K562 (cell line): ENCODE data around the gene HSP90AA1. TPM values are rescaled to one million over a fixed set of nuclear protein-coding genes. Genes with fewer than 3 reads are reported as not detected.
A peak's percentile ranks its signal among the peaks of the same experiment; 100 is the strongest.
"Not testable (repeated sequence)": the region's sequence is repeated elsewhere in the genome, so short reads cannot be mapped to it uniquely, and the experiment has no call there.

ENCODE experiments used
- ATAC-seq: fragments of 200-7000 bp; cut with Tn5 transposase; 3 replicates; pipeline ENCODE4 v1.9.1; 2020; ENCODE audit warnings: moderate library complexity
- BruUV-seq: library from RNA; stranded (reverse); fragments of 400-500 nt; replicated peaks from 2 replicates; lab custom pipeline; 2021; lab: Mats Ljungman, UMichigan
- CTCF ChIA-PET: fragments of 300-600 bp; formaldehyde crosslinking; extraction: SDS; loops from one replicate; lab custom pipeline; 2021; ENCODE audit warnings: low intra/inter-chr PET ratio; lab: Yijun Ruan, JAX
- POLR2A ChIA-PET: fragments of 300-600, 350-650 bp; sonication (Branson Sonifier 250); formaldehyde crosslinking; extraction: SDS; loops from one replicate; lab custom pipeline; 2021; ENCODE audit warnings: antibody characterized with exemption, inconsistent platforms; lab: Yijun Ruan, JAX
- DNase-seq, 4 experiments: peaks; one replicate each; pipeline versions ENCODE4 v3.0.0 to v3.0.0-alpha.2; 2011 to 2018; ENCODE audit warnings: low spot score in 3 of 4, mixed read lengths in 3 of 4; ENCODE audit errors: extremely low read depth in 1 of 4
- FAIRE-seq: peaks from 2 replicates; lab custom pipeline; 2011; peaks lifted over from hg19 to GRCh38; lab: Jason Lieb, UNC
- H2AFZ ChIP-seq: 2 replicates; pipeline ENCODE4 v1.6.0; 2011; ENCODE audit warnings: low read depth, low read length, control low read depth, inconsistent platforms
- H3K27ac ChIP-seq: fragments of 200-600 bp; 3 replicates; pipeline ENCODE4 v1.8.0; 2011; ENCODE audit warnings: low read depth, mild to moderate bottlenecking, control low read depth, inconsistent platforms, low read length, moderate library complexity, mixed read lengths; ENCODE audit errors: extremely low read depth
- H3K27me3 ChIP-seq, 2 experiments: fragments of 300-600 bp in 1 of 2; 2 replicates in 1 of 2; 3 replicates in 1 of 2; pipeline versions ENCODE4 v1.6.0 to v1.8.0; 2011; ENCODE audit warnings: inconsistent platforms in 2 of 2, low read length in 2 of 2, mild to moderate bottlenecking in 1 of 2, mixed read lengths in 1 of 2, moderate library complexity in 1 of 2; ENCODE audit not compliant: control insufficient read depth in 2 of 2, insufficient read depth in 2 of 2
- H3K36me3 ChIP-seq: fragments of 300-600 bp; 3 replicates; pipeline ENCODE4 v1.8.0; 2011; ENCODE audit warnings: mild to moderate bottlenecking, low read length, inconsistent platforms; ENCODE audit not compliant: control insufficient read depth, insufficient read depth
- H3K4me1 ChIP-seq, 2 experiments: fragments of 200-600 bp in 1 of 2; replicated peaks in 1 of 2; 2 replicates in 1 of 2; 3 replicates in 1 of 2; pipeline versions ENCODE4 v1.5.1 to v1.8.0; 2011; ENCODE audit warnings: inconsistent platforms in 2 of 2, low read length in 2 of 2, mild to moderate bottlenecking in 1 of 2, mixed read lengths in 1 of 2, moderate library complexity in 1 of 2; ENCODE audit not compliant: control insufficient read depth in 2 of 2, insufficient read depth in 2 of 2
- H3K4me2 ChIP-seq: 2 replicates; pipeline ENCODE4 v1.6.1; 2011; ENCODE audit warnings: low read length, control low read depth, inconsistent platforms, mixed read lengths; ENCODE audit not compliant: insufficient read depth
- H3K4me3 ChIP-seq: fragments of 200-600 bp; sonication (generic), shearing (Covaris generic); 2 replicates; pipeline ENCODE4 v1.5.1; 2016; ENCODE audit warnings: control low read depth, inconsistent platforms
- H3K79me2 ChIP-seq: fragments of 200-600 bp; 3 replicates; pipeline ENCODE4 v1.8.0; 2011; ENCODE audit warnings: low read length, inconsistent platforms; ENCODE audit not compliant: control insufficient read depth, insufficient read depth
- H3K9ac ChIP-seq, 2 experiments: 2 replicates each; pipeline versions ENCODE4 v1.6.0 to v1.6.1; 2011; ENCODE audit warnings: low read depth in 2 of 2, low read length in 2 of 2, control low read depth in 1 of 2, inconsistent platforms in 1 of 2, mild to moderate bottlenecking in 1 of 2, mixed read lengths in 1 of 2; ENCODE audit not compliant: insufficient read depth in 1 of 2
- H3K9me1 ChIP-seq: one replicate; pipeline ENCODE4 v1.6.0; 2011; ENCODE audit warnings: inconsistent platforms, mild to moderate bottlenecking, low read length, moderate library complexity; ENCODE audit not compliant: control insufficient read depth, insufficient read depth
- H3K9me3 ChIP-seq: replicated peaks from 2 replicates; pipeline ENCODE4 v1.5.1; 2011; ENCODE audit warnings: low read depth, low read length, inconsistent platforms; ENCODE audit not compliant: control insufficient read depth, insufficient read depth
- H4K20me1 ChIP-seq: replicated peaks from 2 replicates; pipeline ENCODE4 v1.6.1; 2011; ENCODE audit warnings: low read length, inconsistent platforms, mixed read lengths; ENCODE audit not compliant: control insufficient read depth, insufficient read depth
- RBFOX2 ChIP-seq: fragments of 200-400 bp; formaldehyde crosslinking; IDR thresholded peaks from 2 replicates; pipeline ENCODE4 v1.6.1; 2017; ENCODE audit warnings: low read depth, mild to moderate bottlenecking, low read length, moderate library complexity
- SUPT5H ChIP-seq: fragments of 450-650 bp; IDR thresholded peaks from 2 replicates; pipeline ENCODE4 v1.6.1; 2016
- WGBS: fragments of 100-300 bp; shearing (Covaris generic); methylation state at CpG from one replicate; pipeline ENCODE4 v1.1.6; 2016; ENCODE audit warnings: low coverage, mixed read lengths; ENCODE audit not compliant: insufficient coverage; ENCODE audit errors: missing lambda C conversion rate; 5-methylcytosine and 5-hydroxymethylcytosine counted together
- in situ Hi-C: fragments of 300-500 bp; cut with MboI; formaldehyde crosslinking; loops from 4 replicates; pipeline ENCODE4 v1.15.0; 2018; ENCODE audit warnings: inconsistent platforms, mixed read lengths
- intact Hi-C: fragments of 100-400 bp; cut with micrococcal nuclease; formaldehyde crosslinking; loops from 2 replicates; pipeline ENCODE4 v1.14.2; 2022
- polyA plus RNA-seq, 8 experiments: library from polyadenylated mRNA; depleted of rRNA in 4 of 8; stranded (reverse) in 5 of 8; unstranded in 3 of 8; fragments of >200 nt; fragmentation: Nextera tagmentation in 2 of 8; fragmentation: Illumina TruSeq in 1 of 8; extraction: Ambion mirVana in 2 of 8; extraction: Trizol in 1 of 8; gene quantifications; 2 replicates each; pipeline versions ENCODE4 v1.2.1 to v1.2.3, GENCODE V29; 2011 to 2014; ENCODE audit warnings: inconsistent platforms in 1 of 8, missing spikeins in 1 of 8
- total RNA-seq, 7 experiments: library from RNA; depleted of rRNA in 6 of 7; stranded (reverse); fragments of >200 nt in 6 of 7; fragmentation: Illumina TruSeq in 2 of 7; extraction: Trizol in 2 of 7; gene quantifications; 2 replicates each; pipeline versions ENCODE4 v1.2.1 to v1.2.3, GENCODE V29; 2011 to 2021; ENCODE audit warnings: low replicate concordance in 1 of 7
- TF ChIP-seq, protein P1 (sequence below), 2 experiments: fragments of 450-650 bp; IDR thresholded peaks; 2 replicates each; pipeline ENCODE4 v1.6.1; 2016

The HSP90AA1 gene
- total and polyA plus RNA-seq, 9 of the 15 experiments (the other 6 are each of a cell fraction or from before 2014, with no cell fraction given), result 377 to 1,731 (median 879) TPM

DNA sequence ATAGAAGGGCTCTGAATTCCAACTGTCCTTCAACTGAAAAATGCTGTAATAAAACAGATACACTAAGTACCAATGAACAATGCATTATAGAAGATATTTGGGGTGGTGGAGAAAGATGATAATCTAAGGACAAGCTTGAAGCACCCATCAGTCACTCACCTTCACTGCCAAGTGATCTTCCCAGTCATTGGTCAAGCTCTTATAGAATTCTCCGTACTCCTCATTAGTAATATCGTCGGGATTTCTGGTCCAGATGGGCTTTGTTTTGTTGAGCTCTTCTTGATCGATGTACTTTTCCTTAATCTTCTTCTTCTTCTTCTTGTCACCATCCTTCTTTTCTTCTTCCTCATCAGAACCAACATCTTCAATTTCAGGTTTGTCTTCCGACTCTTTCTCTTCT is 2.3 kb downstream of the HSP90AA1 start:
- H3K9me1 ChIP-seq, H3K9me3 ChIP-seq, FAIRE-seq, intact Hi-C loops, H2AFZ ChIP-seq, DNase-seq, H3K27me3 ChIP-seq: not testable (repeated sequence)
- 8% methylated on average over 5 of the region's 5 CpGs for WGBS
- H3K36me3 ChIP-seq, result peaks cover 68% of the 10 kb centered on the region
- H3K4me1 ChIP-seq, result peaks cover 21 to 32% of the 10 kb centered on the region in 2 experiments; a peak in 4 of 5 replicates
- peaks cover 75% of the 10 kb centered on the region for H3K79me2 ChIP-seq
- H3K4me2 ChIP-seq, result peak overlapping the region; percentile 85
- H3K27ac ChIP-seq, result 0 out of 3 replicates have a peak overlapping the region, but pooled peaks have one; percentile 30
- BruUV-seq, result TSS peak; percentile 54
- POLR2A ChIA-PET, result interaction anchor here (0.5 to 3.3 kb wide), 3 partner anchors 12 to 266 kb away, joined by 3 to 17 read pairs (median 4); no protein-coding TSS in a partner anchor
- H3K4me3 ChIP-seq, result peak overlapping the region; percentile 89
- peak; percentile 68 for TF ChIP-seq RBFOX2
- TF ChIP-seq, protein P1, sequence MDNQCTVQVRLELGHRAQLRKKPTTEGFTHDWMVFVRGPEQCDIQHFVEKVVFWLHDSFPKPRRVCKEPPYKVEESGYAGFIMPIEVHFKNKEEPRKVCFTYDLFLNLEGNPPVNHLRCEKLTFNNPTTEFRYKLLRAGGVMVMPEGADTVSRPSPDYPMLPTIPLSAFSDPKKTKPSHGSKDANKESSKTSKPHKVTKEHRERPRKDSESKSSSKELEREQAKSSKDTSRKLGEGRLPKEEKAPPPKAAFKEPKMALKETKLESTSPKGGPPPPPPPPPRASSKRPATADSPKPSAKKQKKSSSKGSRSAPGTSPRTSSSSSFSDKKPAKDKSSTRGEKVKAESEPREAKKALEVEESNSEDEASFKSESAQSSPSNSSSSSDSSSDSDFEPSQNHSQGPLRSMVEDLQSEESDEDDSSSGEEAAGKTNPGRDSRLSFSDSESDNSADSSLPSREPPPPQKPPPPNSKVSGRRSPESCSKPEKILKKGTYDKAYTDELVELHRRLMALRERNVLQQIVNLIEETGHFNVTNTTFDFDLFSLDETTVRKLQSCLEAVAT (IDR thresholded peaks at IDR 0.05), result peak in 1 of 2 experiments; percentile 44; a peak in 1 of 4 replicates
- 0 out of 2 replicates have a peak, but pooled peaks have one; percentile 18 for TF ChIP-seq SUPT5H
- TF ChIP-seq, all 486 proteins: peak for 3; not testable (repeated sequence) for 483
- peak overlapping the region; percentile 55 to 83; a peak in 2 of 4 replicates for H3K9ac ChIP-seq
- CTCF ChIA-PET, ATAC-seq, in situ Hi-C loops: not testable (repeated sequence)
- H4K20me1 ChIP-seq, result peaks cover 29% of the 10 kb centered on the region
